Measurements from ENCODE around the gene FADS3.

FADS3 gene

GRCh38 chr11:61873588-61874376 lies 17.6 kb downstream of the FADS3 start:
- TF ChIP-seq, protein P1, sequence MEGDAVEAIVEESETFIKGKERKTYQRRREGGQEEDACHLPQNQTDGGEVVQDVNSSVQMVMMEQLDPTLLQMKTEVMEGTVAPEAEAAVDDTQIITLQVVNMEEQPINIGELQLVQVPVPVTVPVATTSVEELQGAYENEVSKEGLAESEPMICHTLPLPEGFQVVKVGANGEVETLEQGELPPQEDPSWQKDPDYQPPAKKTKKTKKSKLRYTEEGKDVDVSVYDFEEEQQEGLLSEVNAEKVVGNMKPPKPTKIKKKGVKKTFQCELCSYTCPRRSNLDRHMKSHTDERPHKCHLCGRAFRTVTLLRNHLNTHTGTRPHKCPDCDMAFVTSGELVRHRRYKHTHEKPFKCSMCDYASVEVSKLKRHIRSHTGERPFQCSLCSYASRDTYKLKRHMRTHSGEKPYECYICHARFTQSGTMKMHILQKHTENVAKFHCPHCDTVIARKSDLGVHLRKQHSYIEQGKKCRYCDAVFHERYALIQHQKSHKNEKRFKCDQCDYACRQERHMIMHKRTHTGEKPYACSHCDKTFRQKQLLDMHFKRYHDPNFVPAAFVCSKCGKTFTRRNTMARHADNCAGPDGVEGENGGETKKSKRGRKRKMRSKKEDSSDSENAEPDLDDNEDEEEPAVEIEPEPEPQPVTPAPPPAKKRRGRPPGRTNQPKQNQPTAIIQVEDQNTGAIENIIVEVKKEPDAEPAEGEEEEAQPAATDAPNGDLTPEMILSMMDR (IDR thresholded peaks at IDR 0.05; ENCODE audit: control insufficient read depth, extremely low read depth, insufficient read depth): no peak
- no peak for DNase-seq (ENCODE audit: low read depth)
- no peak overlapping the region for H3K4me3 ChIP-seq (ENCODE audit: low read depth, low read length)

- TF ChIP-seq, protein P1 (IDR thresholded peaks at IDR 0.05; ENCODE audit: control insufficient read depth, extremely low read depth, insufficient read depth): no peak
- no peak overlapping the region for H3K4me3 ChIP-seq (ENCODE audit: low read depth, low read length)
- no peak for DNase-seq (ENCODE audit: low read depth)
Measured at GRCh38 chr11:61872935-61873565, 18.3 kb downstream of the FADS3 start.

- no peak overlapping the region for H3K4me3 ChIP-seq (ENCODE audit: low read depth, low read length)
- TF ChIP-seq, protein P1 (IDR thresholded peaks at IDR 0.05; ENCODE audit: control insufficient read depth, extremely low read depth, insufficient read depth): peak; percentile 81
- no peak for DNase-seq (ENCODE audit: low read depth)
Measured at GRCh38 chr11:61871158-61871597, 20.2 kb downstream of the FADS3 start.

- TF ChIP-seq, protein P1 (IDR thresholded peaks at IDR 0.05; ENCODE audit: control insufficient read depth, extremely low read depth, insufficient read depth): no peak
- DNase-seq (ENCODE audit: low read depth): no peak
- H3K4me3 ChIP-seq (ENCODE audit: low read depth, low read length): no peak overlapping the region
Measured at GRCh38 chr11:61870541-61871031, 20.8 kb downstream of the FADS3 start.

- TF ChIP-seq, protein P1 (IDR thresholded peaks at IDR 0.05; ENCODE audit: control insufficient read depth, extremely low read depth, insufficient read depth): no peak
Measured at GRCh38 chr11:61869708-61870451, 21.5 kb downstream of the FADS3 start.

GRCh38 chr11:61869429-61869707 lies 22.0 kb downstream of the FADS3 start:
- TF ChIP-seq, protein P1 (IDR thresholded peaks at IDR 0.05; ENCODE audit: control insufficient read depth, extremely low read depth, insufficient read depth): no peak
- no peak overlapping the region for H3K4me3 ChIP-seq (ENCODE audit: low read depth, low read length)
- no peak for DNase-seq (ENCODE audit: low read depth)

More at GRCh38 chr11:61869708-61870451, 21.5 kb downstream of the FADS3 start:
- H3K4me3 ChIP-seq (ENCODE audit: low read depth, low read length): no peak overlapping the region
- DNase-seq (ENCODE audit: low read depth): no peak
